GM18867 (cell line): ENCODE results near the gene SETD5.

Experiments
- ATAC-seq: cut with Tn5 transposase; IDR thresholded peaks from one replicate; pipeline ENCODE4 v1.9.1; 2021; ENCODE audit warnings: mild to moderate bottlenecking, moderate library complexity; ENCODE audit not compliant: unreplicated experiment

SETD5 gene, protein sequence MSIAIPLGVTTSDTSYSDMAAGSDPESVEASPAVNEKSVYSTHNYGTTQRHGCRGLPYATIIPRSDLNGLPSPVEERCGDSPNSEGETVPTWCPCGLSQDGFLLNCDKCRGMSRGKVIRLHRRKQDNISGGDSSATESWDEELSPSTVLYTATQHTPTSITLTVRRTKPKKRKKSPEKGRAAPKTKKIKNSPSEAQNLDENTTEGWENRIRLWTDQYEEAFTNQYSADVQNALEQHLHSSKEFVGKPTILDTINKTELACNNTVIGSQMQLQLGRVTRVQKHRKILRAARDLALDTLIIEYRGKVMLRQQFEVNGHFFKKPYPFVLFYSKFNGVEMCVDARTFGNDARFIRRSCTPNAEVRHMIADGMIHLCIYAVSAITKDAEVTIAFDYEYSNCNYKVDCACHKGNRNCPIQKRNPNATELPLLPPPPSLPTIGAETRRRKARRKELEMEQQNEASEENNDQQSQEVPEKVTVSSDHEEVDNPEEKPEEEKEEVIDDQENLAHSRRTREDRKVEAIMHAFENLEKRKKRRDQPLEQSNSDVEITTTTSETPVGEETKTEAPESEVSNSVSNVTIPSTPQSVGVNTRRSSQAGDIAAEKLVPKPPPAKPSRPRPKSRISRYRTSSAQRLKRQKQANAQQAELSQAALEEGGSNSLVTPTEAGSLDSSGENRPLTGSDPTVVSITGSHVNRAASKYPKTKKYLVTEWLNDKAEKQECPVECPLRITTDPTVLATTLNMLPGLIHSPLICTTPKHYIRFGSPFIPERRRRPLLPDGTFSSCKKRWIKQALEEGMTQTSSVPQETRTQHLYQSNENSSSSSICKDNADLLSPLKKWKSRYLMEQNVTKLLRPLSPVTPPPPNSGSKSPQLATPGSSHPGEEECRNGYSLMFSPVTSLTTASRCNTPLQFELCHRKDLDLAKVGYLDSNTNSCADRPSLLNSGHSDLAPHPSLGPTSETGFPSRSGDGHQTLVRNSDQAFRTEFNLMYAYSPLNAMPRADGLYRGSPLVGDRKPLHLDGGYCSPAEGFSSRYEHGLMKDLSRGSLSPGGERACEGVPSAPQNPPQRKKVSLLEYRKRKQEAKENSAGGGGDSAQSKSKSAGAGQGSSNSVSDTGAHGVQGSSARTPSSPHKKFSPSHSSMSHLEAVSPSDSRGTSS (N-terminal part only)

GRCh38 chr3:9397332-9397905, at the start of gene SETD5:
SETD5 (plus strand) TSS chr3:9397615; CDS start chr3:9428939, 31,324 bp downstream.
- ATAC-seq: peak; percentile 55

- no peak for ATAC-seq
Measured at GRCh38 chr3:9347887-9348286, 49.5 kb upstream of the SETD5 start.

DNA sequence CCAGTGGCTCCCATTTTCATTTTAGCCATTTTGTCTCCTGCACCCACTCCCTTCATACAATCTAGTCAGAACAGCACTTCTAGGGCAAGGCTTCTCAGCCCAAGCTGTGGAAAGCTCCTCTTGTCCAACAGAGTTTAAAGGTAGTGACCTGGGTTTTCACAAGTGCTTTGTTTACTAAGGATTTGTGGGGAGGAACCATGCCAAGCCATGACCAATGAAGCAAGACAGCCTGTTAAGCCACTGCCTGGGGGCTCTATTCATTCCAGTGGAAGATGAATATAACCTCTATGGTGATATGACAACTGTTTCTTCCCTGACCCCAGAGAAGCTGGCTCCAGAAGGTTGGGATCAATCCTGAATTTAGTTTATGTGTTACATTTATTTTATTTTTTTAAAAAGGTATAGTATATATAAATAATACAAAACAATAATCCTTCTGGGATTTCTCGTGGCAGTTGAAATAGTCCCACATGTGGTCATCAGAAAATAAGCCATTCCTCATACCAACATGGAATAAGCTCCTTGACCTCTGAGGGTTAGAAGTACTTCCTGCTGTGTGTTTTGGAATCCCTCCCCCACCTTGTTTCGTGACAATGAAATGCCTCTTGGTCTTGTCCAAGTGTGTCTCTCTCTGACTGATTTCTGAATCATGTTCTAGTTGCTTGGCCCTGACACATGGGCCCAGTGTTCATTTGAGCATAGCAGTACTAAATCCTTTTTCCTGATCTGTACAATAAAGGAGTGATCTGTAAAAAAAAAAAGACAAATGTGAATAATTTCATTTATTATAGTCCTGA, 47.9 kb upstream of the SETD5 start:
- no peak for ATAC-seq

DNA sequence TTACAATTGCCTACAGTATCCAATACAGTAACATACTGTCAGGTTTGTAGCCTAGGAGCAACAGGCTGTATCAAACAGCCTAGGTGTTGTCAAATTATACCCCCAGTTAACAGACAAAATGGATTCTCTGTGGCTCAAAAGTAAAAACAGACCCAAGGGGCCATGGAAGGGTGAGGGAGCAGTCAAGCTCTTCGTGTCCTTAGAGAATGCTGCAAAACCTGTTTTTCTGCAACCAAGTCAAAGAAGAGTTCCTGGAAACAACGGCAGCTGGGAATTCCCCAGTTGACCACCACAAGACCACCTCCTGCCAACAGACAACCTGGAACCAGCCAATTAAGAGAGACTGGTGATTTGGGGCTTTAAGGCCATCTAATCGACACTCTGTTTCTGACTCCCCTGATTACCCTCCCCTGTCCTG, 45.7 kb upstream of the SETD5 start:
- ATAC-seq: no peak

GRCh38 chr3:9352917-9353752, 44.3 kb upstream of the SETD5 start:
- no peak for ATAC-seq

GRCh38 chr3:9361691-9362388, 35.6 kb upstream of the SETD5 start:
- ATAC-seq: no peak

DNA sequence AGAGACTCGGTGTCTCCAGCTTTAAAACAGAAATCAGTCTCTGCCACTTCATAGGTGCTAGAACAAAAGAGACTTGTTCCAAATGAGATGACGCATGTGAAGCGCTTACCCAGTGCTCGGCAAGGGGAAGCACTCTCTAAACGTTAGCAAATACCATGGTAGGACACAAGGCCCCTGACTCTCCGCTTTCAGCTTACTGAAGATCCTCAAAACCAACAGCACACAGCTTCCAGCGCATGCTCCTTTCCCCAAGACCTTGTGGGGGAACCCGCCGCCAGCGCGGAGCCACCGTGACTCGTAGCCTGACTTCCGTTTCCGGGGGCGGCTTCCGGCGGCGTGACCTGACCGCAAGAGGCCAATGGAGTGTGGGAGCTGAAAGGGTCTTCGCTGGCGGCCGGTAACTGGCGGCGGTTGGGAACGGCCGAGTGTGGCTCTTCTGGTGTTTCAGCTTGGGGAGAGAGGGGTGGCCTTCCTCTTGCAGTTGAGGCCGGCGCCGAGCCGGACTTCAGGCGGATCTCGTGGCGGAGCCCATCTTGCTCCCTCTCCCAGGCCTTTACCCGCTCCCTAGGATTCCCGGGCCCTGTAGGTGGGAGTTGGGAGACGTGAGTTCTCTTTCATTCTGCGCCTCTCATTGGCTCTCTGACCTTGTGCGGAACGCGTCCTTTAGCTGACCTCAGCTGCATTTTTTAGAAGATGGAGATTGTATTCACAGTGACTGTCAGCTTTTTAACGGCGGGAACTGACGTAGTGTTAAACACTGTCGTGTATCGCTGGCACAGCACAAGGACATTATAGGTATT, 34.5 kb upstream of the SETD5 start, which contains the start of gene THUMPD3:
THUMPD3 (plus strand) TSS at position 324 of the 800 bp plus-strand sequence. CDS start 2,015 bp downstream, outside the sequence.
- ATAC-seq: peak; percentile 98

DNA sequence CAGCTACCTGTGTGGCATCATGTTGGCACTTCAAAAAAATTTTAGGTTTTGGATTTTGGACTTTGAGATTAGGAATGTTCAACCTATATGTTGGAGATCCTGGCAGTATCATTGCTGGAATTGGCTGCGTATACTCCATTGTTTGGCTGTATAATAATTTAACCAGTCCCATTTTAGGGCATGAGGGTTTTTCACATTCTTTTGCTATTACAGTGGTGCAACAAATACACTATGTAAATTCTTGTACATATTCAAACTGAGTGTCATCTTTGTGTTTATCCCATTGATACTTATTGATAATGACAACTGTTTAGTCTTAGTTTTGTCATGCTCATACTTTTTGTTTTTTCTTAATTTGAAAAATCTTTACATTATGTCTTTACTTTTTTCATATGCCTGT, 27.9 kb upstream of the SETD5 start:
- no peak for ATAC-seq

DNA sequence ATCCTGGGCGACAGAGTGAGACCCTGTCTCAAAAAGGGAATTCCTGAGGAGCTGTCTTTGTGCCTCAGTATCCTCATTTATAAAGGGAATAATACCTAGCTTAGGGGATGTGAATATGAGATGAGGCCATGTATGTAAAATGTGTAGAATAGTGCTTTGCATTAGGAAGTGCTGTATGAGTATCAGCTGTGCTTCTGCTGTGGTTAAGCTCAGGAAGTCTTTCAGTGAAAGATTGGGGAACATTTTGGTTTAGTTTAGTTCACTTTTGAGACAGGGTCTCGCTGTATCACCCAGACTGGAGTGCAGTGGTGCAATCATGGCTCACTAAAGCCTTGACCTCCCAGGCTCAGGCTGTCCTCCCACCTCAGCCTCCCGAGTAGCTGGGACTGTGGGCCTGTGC, 23.9 kb upstream of the SETD5 start:
- ATAC-seq: no peak

DNA sequence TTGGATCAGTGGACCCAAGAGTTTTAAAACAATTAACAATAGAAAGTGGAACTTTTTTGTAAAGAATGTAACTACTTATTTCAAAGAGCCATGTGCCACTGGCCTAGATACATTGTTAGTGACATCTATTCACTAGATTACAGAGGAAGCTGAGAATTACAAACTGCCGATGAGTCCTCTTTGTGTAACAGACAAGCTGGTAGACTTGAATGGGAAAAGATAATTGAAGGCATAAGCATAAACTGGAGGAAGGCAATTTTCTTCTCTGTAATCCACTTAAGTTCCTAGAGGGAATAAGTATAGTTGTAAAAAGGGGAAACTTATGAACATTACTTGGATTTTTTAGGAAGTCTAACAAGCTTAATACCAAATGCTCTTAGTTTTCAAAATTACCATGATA, 19.4 kb upstream of the SETD5 start:
- ATAC-seq: no peak

DNA sequence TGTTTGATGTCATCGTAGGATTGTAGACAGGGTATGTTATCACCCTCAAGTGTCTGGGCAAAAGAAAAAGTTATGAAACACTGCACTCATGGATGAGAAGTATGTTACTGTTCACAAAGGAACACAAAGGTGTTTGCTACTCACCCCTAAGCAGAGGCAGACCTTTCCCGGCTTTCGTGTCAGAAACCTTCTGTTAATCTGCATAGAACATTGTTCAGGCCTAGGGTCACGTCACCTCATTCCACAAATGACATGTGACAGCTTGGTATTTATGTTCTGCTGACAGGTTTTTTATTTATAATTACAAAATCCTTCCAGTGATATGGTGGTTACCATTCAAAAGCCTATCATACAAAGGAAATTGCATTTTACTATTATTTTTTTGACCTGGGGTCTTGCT, 18.1 kb upstream of the SETD5 start:
- no peak for ATAC-seq

GRCh38 chr3:9380014-9380413, 17.4 kb upstream of the SETD5 start:
- no peak for ATAC-seq

- ATAC-seq: no peak
Measured at GRCh38 chr3:9384141-9384828, 13.1 kb upstream of the SETD5 start.

- no peak for ATAC-seq
Measured at GRCh38 chr3:9385187-9386077, 12.0 kb upstream of the SETD5 start.

- no peak for ATAC-seq
Measured at GRCh38 chr3:9386078-9386459, 11.3 kb upstream of the SETD5 start.
